GM23338 (cell line): ENCODE results near the gene MED7. TPM values are rescaled to one million over a fixed set of nuclear protein-coding genes. Genes with fewer than 3 reads are reported as not detected.

Experiments
- ATAC-seq: fragments of 200-7000 bp; cut with Tn5 transposase; 3 replicates; pipeline ENCODE4 v1.9.1; 2020
- DNase-seq: peaks from one replicate; pipeline ENCODE4 v3.0.0-alpha.2; 2015; ENCODE audit warnings: low spot score
- H2AFZ ChIP-seq: fragments of 200-600 bp; sonication (generic); 2 replicates; pipeline ENCODE4 v1.8.0; 2016; ENCODE audit warnings: antibody characterized with exemption, mild to moderate bottlenecking, moderate library complexity
- H3F3A ChIP-seq: fragments of 200-600 bp; sonication (generic); replicated peaks from 2 replicates; pipeline ENCODE4 v1.8.0; 2017; ENCODE audit warnings: antibody characterized with exemption, mixed run types, low read depth
- H3K27ac ChIP-seq: fragments of 200-600 bp; sonication (generic); 2 replicates; pipeline ENCODE4 v1.6.1; 2016; ENCODE audit warnings: low read depth
- H3K27me3 ChIP-seq: fragments of 200-600 bp; sonication (generic); 2 replicates; pipeline ENCODE4 v1.8.0; 2016; ENCODE audit warnings: mild to moderate bottlenecking, mixed run types, moderate library complexity; ENCODE audit not compliant: insufficient read depth
- H3K36me3 ChIP-seq: fragments of 200-600 bp; sonication (generic); 2 replicates; pipeline ENCODE4 v1.8.0; 2016; ENCODE audit warnings: mild to moderate bottlenecking; ENCODE audit not compliant: insufficient read depth
- H3K4me1 ChIP-seq: fragments of 200-600 bp; sonication (generic); 2 replicates; pipeline ENCODE4 v1.8.0; 2016; ENCODE audit warnings: mild to moderate bottlenecking, moderate library complexity; ENCODE audit not compliant: insufficient read depth
- H3K4me2 ChIP-seq: fragments of 200-600 bp; sonication (generic); 2 replicates; pipeline ENCODE4 v1.7.1; 2017; ENCODE audit warnings: mixed run types
- H3K4me3 ChIP-seq: fragments of 200-600 bp; sonication (generic); 2 replicates; pipeline ENCODE4 v1.6.1; 2016; ENCODE audit warnings: mixed run types
- H3K79me2 ChIP-seq: fragments of 200-600 bp; sonication (generic); replicated peaks from 2 replicates; pipeline ENCODE4 v1.8.0; 2017; ENCODE audit warnings: mild to moderate bottlenecking; ENCODE audit not compliant: insufficient read depth
- H3K9me2 ChIP-seq: fragments of 200-600 bp; sonication (generic); 2 replicates; pipeline ENCODE4 v1.8.0; 2017; ENCODE audit not compliant: insufficient read depth
- H4K20me1 ChIP-seq: fragments of 200-600 bp; sonication (generic); replicated peaks from 2 replicates; pipeline ENCODE4 v1.8.0; 2017; ENCODE audit warnings: mild to moderate bottlenecking; ENCODE audit not compliant: insufficient read depth
- H3K27ac Mint-ChIP-seq: 2 replicates; pipeline ENCODE4 v1.8.0; 2020; ENCODE audit warnings: inconsistent platforms, mild to moderate bottlenecking, moderate library complexity, mixed read lengths
- H3K27me3 Mint-ChIP-seq: 3 replicates; pipeline ENCODE4 v1.8.0; 2022; ENCODE audit warnings: low read depth, mild to moderate bottlenecking, moderate library complexity, mixed read lengths, inconsistent platforms; ENCODE audit not compliant: insufficient read depth, poor library complexity
- H3K36me3 Mint-ChIP-seq: 3 replicates; pipeline ENCODE4 v1.8.0; 2021; ENCODE audit warnings: low read depth, mild to moderate bottlenecking, inconsistent platforms, moderate library complexity, mixed read lengths
- H3K4me1 Mint-ChIP-seq: 3 replicates; pipeline ENCODE4 v1.8.0; 2020; ENCODE audit warnings: mild to moderate bottlenecking, inconsistent platforms, mixed read lengths
- H3K4me3 Mint-ChIP-seq: 3 replicates; pipeline ENCODE4 v1.8.0; 2021; ENCODE audit warnings: moderate library complexity, mild to moderate bottlenecking, inconsistent platforms, mixed read lengths
- H3K9me3 Mint-ChIP-seq: 3 replicates; pipeline ENCODE4 v1.8.0; 2020; ENCODE audit warnings: moderate library complexity, mild to moderate bottlenecking, inconsistent platforms, mixed read lengths
- CREB1 ChIP-seq: fragments of 250-450 bp; sonication (Bioruptor Pico); IDR thresholded peaks from 2 replicates; pipeline ENCODE4 v1.5.0; 2020; ENCODE audit warnings: low read depth, mild to moderate bottlenecking, moderate library complexity
- EZH2 ChIP-seq: fragments of 200-600 bp; sonication (generic); IDR thresholded peaks from one replicate; pipeline ENCODE4 v1.8.0; 2017; ENCODE audit warnings: antibody characterized with exemption, mild to moderate bottlenecking, low read depth; ENCODE audit not compliant: unreplicated experiment
- EZH2phosphoT487 ChIP-seq: fragments of 200-600 bp; sonication (generic); IDR thresholded peaks from one replicate; pipeline ENCODE4 v1.8.1; 2018; ENCODE audit warnings: antibody characterized with exemption; ENCODE audit not compliant: unreplicated experiment
- JUNB ChIP-seq: IDR thresholded peaks from one replicate; pipeline ENCODE4 v1.6.1; 2016; ENCODE audit warnings: antibody characterized with exemption; ENCODE audit not compliant: unreplicated experiment
- NANOG ChIP-seq: IDR thresholded peaks from 2 replicates; pipeline ENCODE4 v1.6.1; 2016; ENCODE audit warnings: antibody characterized with exemption, borderline replicate concordance
- POLR2AphosphoS5 ChIP-seq: IDR thresholded peaks from 2 replicates; pipeline ENCODE4 v1.6.1; 2016; ENCODE audit warnings: antibody characterized with exemption, low read depth
- STAT1 ChIP-seq: IDR thresholded peaks from one replicate; pipeline ENCODE4 v1.6.1; 2016; ENCODE audit warnings: antibody characterized with exemption; ENCODE audit not compliant: unreplicated experiment
- ZNF114 ChIP-seq: fragments of 250-450 bp; sonication (Bioruptor Pico); IDR thresholded peaks from 2 replicates; pipeline ENCODE4 v1.5.0; 2020; ENCODE audit warnings: mild to moderate bottlenecking, moderate library complexity
- polyA plus RNA-seq: library from polyadenylated mRNA; unstranded; fragments of >200 nt; fragmentation: Nextera tagmentation; extraction: Ambion mirVana; gene quantifications from 2 replicates; pipeline ENCODE4 v1.2.1, GENCODE V29; 2016
- total RNA-seq: library from RNA; depleted of rRNA; stranded (reverse); fragments of >200 nt; shearing (Covaris generic); gene quantifications from 2 replicates; pipeline ENCODE4 v1.2.3, GENCODE V29; 2014
- TF ChIP-seq, protein P1 (sequence below): IDR thresholded peaks from one replicate; pipeline ENCODE4 v1.6.1; 2018; ENCODE audit warnings: antibody characterized with exemption; ENCODE audit not compliant: unreplicated experiment
- TF ChIP-seq, protein P2 (sequence below): IDR thresholded peaks from 2 replicates; pipeline ENCODE4 v1.6.1; 2016; ENCODE audit warnings: antibody characterized with exemption
- TF ChIP-seq, protein P3 (sequence below), 2 experiments: fragments of 200-600 bp in 1 of 2; sonication (generic) in 1 of 2; conservative IDR thresholded peaks; 2 replicates each; pipeline versions ENCODE4 v1.5.1 to v1.6.1; 2016 to 2017; ENCODE audit warnings: antibody characterized with exemption in 2 of 2, low read depth in 2 of 2, mild to moderate bottlenecking in 2 of 2, moderate library complexity in 1 of 2

The MED7 gene
- total and polyA plus RNA-seq, 2 experiments from 2014 or later: 9.7 to 34.4 TPM

DNA sequence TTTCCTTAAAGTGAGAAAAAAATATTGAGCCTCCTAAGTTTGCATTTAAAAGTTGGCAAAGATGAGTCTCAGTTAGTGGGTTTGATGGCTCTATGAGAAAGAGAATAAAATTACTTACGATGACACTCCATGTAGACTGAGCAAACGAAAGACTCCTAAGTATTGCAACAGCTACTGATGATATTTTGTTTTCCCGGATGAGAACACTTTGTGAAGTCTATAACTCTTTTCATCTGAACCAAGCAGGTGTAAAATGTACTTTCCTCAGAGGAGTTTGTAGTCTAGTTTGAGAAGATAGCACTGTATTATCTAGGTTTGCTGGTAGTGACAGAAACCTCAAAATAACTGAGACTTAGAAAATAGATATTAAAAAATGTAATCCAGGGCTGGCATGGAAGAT is 36.3 kb upstream of the MED7 start (continued):
- TF ChIP-seq, protein P1, sequence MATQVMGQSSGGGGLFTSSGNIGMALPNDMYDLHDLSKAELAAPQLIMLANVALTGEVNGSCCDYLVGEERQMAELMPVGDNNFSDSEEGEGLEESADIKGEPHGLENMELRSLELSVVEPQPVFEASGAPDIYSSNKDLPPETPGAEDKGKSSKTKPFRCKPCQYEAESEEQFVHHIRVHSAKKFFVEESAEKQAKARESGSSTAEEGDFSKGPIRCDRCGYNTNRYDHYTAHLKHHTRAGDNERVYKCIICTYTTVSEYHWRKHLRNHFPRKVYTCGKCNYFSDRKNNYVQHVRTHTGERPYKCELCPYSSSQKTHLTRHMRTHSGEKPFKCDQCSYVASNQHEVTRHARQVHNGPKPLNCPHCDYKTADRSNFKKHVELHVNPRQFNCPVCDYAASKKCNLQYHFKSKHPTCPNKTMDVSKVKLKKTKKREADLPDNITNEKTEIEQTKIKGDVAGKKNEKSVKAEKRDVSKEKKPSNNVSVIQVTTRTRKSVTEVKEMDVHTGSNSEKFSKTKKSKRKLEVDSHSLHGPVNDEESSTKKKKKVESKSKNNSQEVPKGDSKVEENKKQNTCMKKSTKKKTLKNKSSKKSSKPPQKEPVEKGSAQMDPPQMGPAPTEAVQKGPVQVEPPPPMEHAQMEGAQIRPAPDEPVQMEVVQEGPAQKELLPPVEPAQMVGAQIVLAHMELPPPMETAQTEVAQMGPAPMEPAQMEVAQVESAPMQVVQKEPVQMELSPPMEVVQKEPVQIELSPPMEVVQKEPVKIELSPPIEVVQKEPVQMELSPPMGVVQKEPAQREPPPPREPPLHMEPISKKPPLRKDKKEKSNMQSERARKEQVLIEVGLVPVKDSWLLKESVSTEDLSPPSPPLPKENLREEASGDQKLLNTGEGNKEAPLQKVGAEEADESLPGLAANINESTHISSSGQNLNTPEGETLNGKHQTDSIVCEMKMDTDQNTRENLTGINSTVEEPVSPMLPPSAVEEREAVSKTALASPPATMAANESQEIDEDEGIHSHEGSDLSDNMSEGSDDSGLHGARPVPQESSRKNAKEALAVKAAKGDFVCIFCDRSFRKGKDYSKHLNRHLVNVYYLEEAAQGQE: no peak
- TF ChIP-seq POLR2AphosphoS5 (no peak), CREB1 (CRISPR knock-in tag) (no peak), NANOG (no peak), ZNF114 (no peak), STAT1 (no peak)
- TF ChIP-seq, protein P2, sequence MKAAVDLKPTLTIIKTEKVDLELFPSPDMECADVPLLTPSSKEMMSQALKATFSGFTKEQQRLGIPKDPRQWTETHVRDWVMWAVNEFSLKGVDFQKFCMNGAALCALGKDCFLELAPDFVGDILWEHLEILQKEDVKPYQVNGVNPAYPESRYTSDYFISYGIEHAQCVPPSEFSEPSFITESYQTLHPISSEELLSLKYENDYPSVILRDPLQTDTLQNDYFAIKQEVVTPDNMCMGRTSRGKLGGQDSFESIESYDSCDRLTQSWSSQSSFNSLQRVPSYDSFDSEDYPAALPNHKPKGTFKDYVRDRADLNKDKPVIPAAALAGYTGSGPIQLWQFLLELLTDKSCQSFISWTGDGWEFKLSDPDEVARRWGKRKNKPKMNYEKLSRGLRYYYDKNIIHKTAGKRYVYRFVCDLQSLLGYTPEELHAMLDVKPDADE: no peak

DNA sequence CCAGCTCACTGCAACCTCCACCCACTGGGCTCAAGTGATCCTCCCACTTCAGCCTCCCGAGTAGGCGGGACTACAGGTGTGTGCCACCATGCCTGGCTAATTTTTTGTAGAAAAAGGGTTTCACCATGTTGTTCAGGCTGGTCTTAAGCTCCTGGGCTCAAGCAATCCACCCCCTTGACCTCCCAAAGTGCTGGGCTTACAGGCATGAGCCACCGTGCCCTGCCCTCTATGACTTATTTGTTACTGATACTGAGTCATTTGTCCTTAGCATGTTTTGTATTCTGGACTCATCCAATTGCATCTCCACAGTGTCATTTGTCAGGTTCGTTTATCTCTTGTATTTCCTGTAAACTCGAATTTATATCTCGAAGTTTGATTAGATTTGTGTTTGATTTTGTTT is 35.3 kb upstream of the MED7 start:
- Mint-ChIP-seq H3K4me3 (no peak overlapping the region), H3K4me1 (0 out of 3 replicates have a peak, but pooled peaks cover under 1% of the 10 kb centered on the region), H3K36me3 (no peaks in the 10 kb centered on the region), H3K27ac (no peak overlapping the region), H3K27me3 (no peaks in the 10 kb centered on the region), H3K9me3 (no peaks in the 10 kb centered on the region; the same call in 2 of the 3 replicates)
- peaks cover 12% of the 10 kb centered on the region for H3K9me2 ChIP-seq
- DNase-seq (no peak), ATAC-seq (no peak)
- H3K79me2 ChIP-seq: no peaks in the 10 kb centered on the region
- no peaks in the 10 kb centered on the region for H4K20me1 ChIP-seq
- H3K27ac ChIP-seq: no peak overlapping the region
- H3K4me2 ChIP-seq: no peak overlapping the region
- H3K4me1 ChIP-seq: no peaks in the 10 kb centered on the region
- H2AFZ ChIP-seq: no peak overlapping the region
- H3K4me3 ChIP-seq: no peak overlapping the region
- H3K27me3 ChIP-seq: no peaks in the 10 kb centered on the region
- H3K36me3 ChIP-seq: no peaks in the 10 kb centered on the region
- H3F3A ChIP-seq: no peaks in the 10 kb centered on the region
- TF ChIP-seq, protein P3, sequence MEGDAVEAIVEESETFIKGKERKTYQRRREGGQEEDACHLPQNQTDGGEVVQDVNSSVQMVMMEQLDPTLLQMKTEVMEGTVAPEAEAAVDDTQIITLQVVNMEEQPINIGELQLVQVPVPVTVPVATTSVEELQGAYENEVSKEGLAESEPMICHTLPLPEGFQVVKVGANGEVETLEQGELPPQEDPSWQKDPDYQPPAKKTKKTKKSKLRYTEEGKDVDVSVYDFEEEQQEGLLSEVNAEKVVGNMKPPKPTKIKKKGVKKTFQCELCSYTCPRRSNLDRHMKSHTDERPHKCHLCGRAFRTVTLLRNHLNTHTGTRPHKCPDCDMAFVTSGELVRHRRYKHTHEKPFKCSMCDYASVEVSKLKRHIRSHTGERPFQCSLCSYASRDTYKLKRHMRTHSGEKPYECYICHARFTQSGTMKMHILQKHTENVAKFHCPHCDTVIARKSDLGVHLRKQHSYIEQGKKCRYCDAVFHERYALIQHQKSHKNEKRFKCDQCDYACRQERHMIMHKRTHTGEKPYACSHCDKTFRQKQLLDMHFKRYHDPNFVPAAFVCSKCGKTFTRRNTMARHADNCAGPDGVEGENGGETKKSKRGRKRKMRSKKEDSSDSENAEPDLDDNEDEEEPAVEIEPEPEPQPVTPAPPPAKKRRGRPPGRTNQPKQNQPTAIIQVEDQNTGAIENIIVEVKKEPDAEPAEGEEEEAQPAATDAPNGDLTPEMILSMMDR (conservative IDR thresholded peaks at IDR 0.05; ENCODE audit: low read depth in 2 of 2): no peak
- TF ChIP-seq, protein P2: no peak
- TF ChIP-seq NANOG (no peak), JUNB (no peak), EZH2 (no peak), POLR2AphosphoS5 (no peak), CREB1 (CRISPR knock-in tag) (no peak), EZH2phosphoT487 (no peak)
- TF ChIP-seq, protein P1: no peak
